ENCODE results near the gene CYSLTR1. TPM values are rescaled to one million over a fixed set of nuclear protein-coding genes. Genes with fewer than 3 reads are reported as not detected.

The CYSLTR1 gene
- total RNA-seq, 4 donors from 2014 or later = 13.7 to 54.3 (median 28.3) TPM

GRCh38 chrX:78357342-78358055 lies 30.1 kb upstream of the CYSLTR1 start:
- Histone ChIP-seq H3K9me3 (no peaks in the 10 kb centered on the region), H3K27me3 (no peaks in the 10 kb centered on the region), H3K36me3 (no peaks in the 10 kb centered on the region), H3K4me3 (no peak overlapping the region), H3K4me1 (no peaks in the 10 kb centered on the region), H3K27ac (no peak overlapping the region)
- TF ChIP-seq POLR2A (IDR thresholded peaks at IDR 0.05) (no peak), EP300 (IDR thresholded peaks at IDR 0.05) (no peak), POLR2AphosphoS5 (IDR thresholded peaks at IDR 0.05) (no peak), CTCF (IDR thresholded peaks at IDR 0.05) (no peak)
- WGBS, 2 donors (ENCODE audit: low coverage in 1 of 2) = 67 to 87% methylated on average over 3 to 4 of the region's 4 CpGs
- ATAC-seq = no peak

- Histone ChIP-seq H3K27ac (peak overlapping the region in 3 of 4 donors; percentile 34 to 50 (median 48)), H3K4me1 (peaks cover 0 to 37% (median 0%) of the 10 kb centered on the region in 3 donors), H3K4me3 (no peak overlapping the region), H3K27me3 (no peaks in the 10 kb centered on the region), H3K36me3 (no peaks in the 10 kb centered on the region), H3K9me3 (no peaks in the 10 kb centered on the region)
- ATAC-seq = no peak
- TF ChIP-seq POLR2AphosphoS5 (IDR thresholded peaks at IDR 0.05) (no peak), CTCF (IDR thresholded peaks at IDR 0.05) (no peak), EP300 (IDR thresholded peaks at IDR 0.05) (no peak), POLR2A (IDR thresholded peaks at IDR 0.05) (no peak)
These were observed 6.1 kb upstream of the CYSLTR1 start for GRCh38 chrX:78333521-78333920.

DNA sequence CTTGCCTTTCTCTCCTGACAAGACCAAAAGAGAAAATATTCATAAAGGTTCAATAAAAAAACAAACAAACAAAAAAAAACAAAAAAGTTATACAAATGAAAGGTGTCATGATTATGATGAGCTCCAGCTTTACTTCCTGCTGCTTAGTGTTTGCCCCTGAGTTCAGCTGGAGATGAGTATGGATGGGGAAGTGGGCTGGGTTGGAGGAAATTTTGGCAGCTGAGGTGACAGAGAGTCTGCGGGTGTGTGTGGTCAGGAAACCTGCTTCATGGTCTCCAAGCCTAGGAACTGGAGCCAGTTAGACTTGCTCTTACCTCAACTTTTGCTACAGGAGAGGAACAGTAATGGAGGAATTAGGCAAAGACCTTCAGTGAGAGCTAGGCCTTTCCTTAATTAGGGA lies 4.3 kb upstream of the CYSLTR1 start:
- ATAC-seq = no peak
- TF ChIP-seq POLR2A (IDR thresholded peaks at IDR 0.05) (no peak), EP300 (IDR thresholded peaks at IDR 0.05) (no peak), POLR2AphosphoS5 (IDR thresholded peaks at IDR 0.05) (no peak), CTCF (IDR thresholded peaks at IDR 0.05) (no peak)
- Histone ChIP-seq H3K9me3 (no peaks in the 10 kb centered on the region), H3K27ac (no peak overlapping the region), H3K36me3 (no peaks in the 10 kb centered on the region), H3K4me3 (no peak overlapping the region), H3K27me3 (no peaks in the 10 kb centered on the region), H3K4me1 (peaks cover 0 to 37% (median 0%) of the 10 kb centered on the region in 3 donors)
- 43 to 75% methylated on average over 1 of the region's 1 CpG for WGBS, 2 donors (ENCODE audit: low coverage in 1 of 2)

DNA sequence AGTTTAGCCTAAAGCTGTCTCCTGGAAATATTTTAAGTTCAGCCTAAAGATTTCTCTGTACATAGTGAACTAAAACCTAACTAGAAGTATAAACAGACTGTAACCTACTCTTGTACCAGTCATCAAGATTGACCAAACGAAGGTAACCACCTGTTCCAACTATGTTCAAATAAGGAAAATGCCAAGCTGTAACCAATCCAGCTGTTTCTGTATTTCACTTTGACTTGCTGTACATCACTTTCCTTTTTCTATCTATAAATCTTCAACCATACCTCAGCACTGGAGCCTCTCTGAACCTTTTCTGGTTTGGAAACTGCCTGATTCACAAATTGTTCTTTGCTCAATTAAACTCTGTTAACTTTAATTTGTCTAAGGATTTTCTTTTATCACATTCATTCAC lies 3.1 kb upstream of the CYSLTR1 start:
- Histone ChIP-seq H3K4me1 (peaks cover 0 to 37% (median 0%) of the 10 kb centered on the region in 3 donors), H3K27ac (no peak overlapping the region), H3K4me3 (no peak overlapping the region), H3K36me3 (no peaks in the 10 kb centered on the region), H3K27me3 (no peaks in the 10 kb centered on the region), H3K9me3 (no peaks in the 10 kb centered on the region)
- TF ChIP-seq EP300 (IDR thresholded peaks at IDR 0.05) = no peak
- ATAC-seq = no peak
- 50 to 60% methylated on average over 1 of the region's 1 CpG for WGBS, 2 donors (ENCODE audit: low coverage in 1 of 2)

- no peaks in the 10 kb centered on the region for H3K36me3 ChIP-seq
- no peaks in the 10 kb centered on the region for H3K27me3 ChIP-seq
- 81 to 93% methylated on average over 2 of the region's 2 CpGs for WGBS, 2 donors (ENCODE audit: low coverage in 1 of 2)
- H3K4me3 ChIP-seq = no peak overlapping the region
- no peaks in the 10 kb centered on the region for H3K9me3 ChIP-seq
- TF ChIP-seq POLR2A (IDR thresholded peaks at IDR 0.05) = no peak
- no peak for TF ChIP-seq POLR2AphosphoS5 (IDR thresholded peaks at IDR 0.05)
- TF ChIP-seq CTCF (IDR thresholded peaks at IDR 0.05) = no peak
- no peak for TF ChIP-seq EP300 (IDR thresholded peaks at IDR 0.05)
- no peak for ATAC-seq
- no peak overlapping the region for H3K27ac ChIP-seq
- peaks cover 0 to 37% (median 0%) of the 10 kb centered on the region in 3 donors for H3K4me1 ChIP-seq
These were observed 2.7 kb upstream of the CYSLTR1 start for GRCh38 chrX:78330068-78330467.

All from gastroesophageal sphincter (tissue), 4 donors.